HG03095 (cell line): ENCODE results near the gene CCDC178.

Experiments
- ATAC-seq: cut with Tn5 transposase; IDR thresholded peaks from one replicate; pipeline ENCODE4 v1.9.1; 2021; ENCODE audit warnings: moderate library complexity; ENCODE audit not compliant: unreplicated experiment

CCDC178 gene

GRCh38 chr18:32891797-32892196 lies 548.7 kb downstream of the CCDC178 start:
- no peak for ATAC-seq

- ATAC-seq = no peak
These were observed 549.4 kb downstream of the CCDC178 start for GRCh38 chr18:32891130-32891529.

- no peak for ATAC-seq
These were observed 550.6 kb downstream of the CCDC178 start for GRCh38 chr18:32889615-32890593.

GRCh38 chr18:32888306-32888705 lies 552.2 kb downstream of the CCDC178 start:
- ATAC-seq = no peak
